Lung (tissue), 12 donors: ENCODE results near the gene EIF4G1. TPM values are rescaled to one million over a fixed set of nuclear protein-coding genes. Genes with fewer than 3 reads are reported as not detected.

Source experiments
- ATAC-seq: fragments of 200-7000 bp; cut with Tn5 transposase; one replicate; pipeline ENCODE4 v1.9.1; 2020; ENCODE audit warnings: moderate number of reproducible peaks; ENCODE audit not compliant: insufficient read depth, low FRiP score
- DNase-seq, 3 donors: peaks; one replicate each; pipeline ENCODE4 v3.0.0-alpha.2; 2013 to 2017
- H3K27ac ChIP-seq, 2 donors: one replicate each; pipeline ENCODE4 v1.5.1; 2013; ENCODE audit warnings: mild to moderate bottlenecking in 2 of 2, moderate library complexity in 2 of 2, control low read depth in 1 of 2, inconsistent platforms in 1 of 2, low read depth in 1 of 2, low read length in 1 of 2
- H3K27me3 ChIP-seq, 3 donors: one replicate each; pipeline ENCODE4 v1.5.1; 2013; ENCODE audit warnings: low read length in 2 of 3; ENCODE audit not compliant: control insufficient read depth in 3 of 3, insufficient read depth in 3 of 3
- H3K36me3 ChIP-seq, 4 donors: one replicate each; pipeline ENCODE4 v1.5.1; 2013; ENCODE audit warnings: low read length in 4 of 4, mild to moderate bottlenecking in 1 of 4, moderate library complexity in 1 of 4; ENCODE audit not compliant: control insufficient read depth in 4 of 4, insufficient read depth in 4 of 4
- H3K4me1 ChIP-seq, 5 donors: one replicate each; pipeline ENCODE4 v1.5.1; 2013; ENCODE audit warnings: low read length in 5 of 5, mild to moderate bottlenecking in 2 of 5, moderate library complexity in 1 of 5; ENCODE audit not compliant: control insufficient read depth in 5 of 5, insufficient read depth in 5 of 5
- H3K4me3 ChIP-seq: one replicate; pipeline ENCODE4 v1.5.1; 2013; ENCODE audit warnings: mild to moderate bottlenecking, control low read depth, moderate library complexity
- H3K9ac ChIP-seq, 2 donors: one replicate each; pipeline ENCODE4 v1.5.1; 2013; ENCODE audit warnings: low read length in 2 of 2, control low read depth in 1 of 2; ENCODE audit not compliant: insufficient read depth in 1 of 2
- H3K9me3 ChIP-seq, 4 donors: one replicate each; pipeline ENCODE4 v1.5.1; 2013; ENCODE audit warnings: low read length in 3 of 4, mild to moderate bottlenecking in 1 of 4, moderate library complexity in 1 of 4; ENCODE audit not compliant: control insufficient read depth in 4 of 4, insufficient read depth in 3 of 4
- WGBS, 2 donors: extraction: QIAGEN DNeasy Blood & Tissue Kit; methylation state at CpG; one replicate each; pipeline ENCODE4 v1.1.7; 2013; 5-methylcytosine and 5-hydroxymethylcytosine counted together
- polyA plus RNA-seq, 2 donors: library from polyadenylated mRNA; stranded (reverse); fragments of 200-250 nt; gene quantifications; one replicate each; pipeline ENCODE4 v1.2.1, GENCODE V29; 2013
- total RNA-seq, 2 donors: library from RNA; depleted of rRNA in 1 of 2; stranded (reverse); fragments of >200 nt in 1 of 2; gene quantifications; one replicate each; pipeline ENCODE4 v1.2.1, GENCODE V29; 2014 to 2021
- TF ChIP-seq, protein P1 (sequence below): IDR thresholded peaks from 2 replicates; pipeline ENCODE4 v1.5.1; 2012; ENCODE audit warnings: mild to moderate bottlenecking; ENCODE audit errors: control extremely low read depth, extremely low read depth
- donor health status: control.
- donor health status: control.
- donor health status: Bipolar disorder and iron deficiency.
- donor health status: healthy.
- donor health status: DM: yes; HTN: yes; CAD: no.

The EIF4G1 gene
- total and polyA plus RNA-seq, 4 donors = 201 to 419 (median 226) TPM

DNA sequence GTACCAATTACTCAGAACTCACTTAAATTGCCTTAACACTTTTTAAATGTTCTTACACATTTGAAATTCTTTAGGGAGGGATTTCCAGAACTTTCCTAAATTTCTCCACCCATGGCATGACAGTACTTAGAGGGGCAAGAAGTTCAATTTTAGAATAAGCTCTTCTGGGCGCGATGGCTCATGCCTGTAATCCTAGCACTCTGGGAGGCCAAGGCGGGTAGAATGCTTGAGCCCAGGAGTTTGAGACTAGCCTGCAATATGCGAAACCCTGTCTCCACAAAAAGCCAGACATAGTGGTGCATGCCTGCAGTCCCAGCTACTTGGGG is 33.6 kb downstream of the EIF4G1 start:
- H3K9me3 ChIP-seq = no peaks in the 10 kb centered on the region
- no peak overlapping the region for H3K4me3 ChIP-seq
- no peaks in the 10 kb centered on the region for H3K27me3 ChIP-seq
- H3K36me3 ChIP-seq = peaks cover 3 to 13% (median 10%) of the 10 kb centered on the region in 4 donors
- H3K4me1 ChIP-seq = peaks cover 0 to 41% (median 4%) of the 10 kb centered on the region in 5 donors
- WGBS, 2 donors = 87 to 93% methylated on average over 4 of the region's 4 CpGs
- ATAC-seq = no peak
- peak in 1 of 3 donors; percentile 43 for DNase-seq
- H3K9ac ChIP-seq = no peak overlapping the region
- TF ChIP-seq, protein P1, sequence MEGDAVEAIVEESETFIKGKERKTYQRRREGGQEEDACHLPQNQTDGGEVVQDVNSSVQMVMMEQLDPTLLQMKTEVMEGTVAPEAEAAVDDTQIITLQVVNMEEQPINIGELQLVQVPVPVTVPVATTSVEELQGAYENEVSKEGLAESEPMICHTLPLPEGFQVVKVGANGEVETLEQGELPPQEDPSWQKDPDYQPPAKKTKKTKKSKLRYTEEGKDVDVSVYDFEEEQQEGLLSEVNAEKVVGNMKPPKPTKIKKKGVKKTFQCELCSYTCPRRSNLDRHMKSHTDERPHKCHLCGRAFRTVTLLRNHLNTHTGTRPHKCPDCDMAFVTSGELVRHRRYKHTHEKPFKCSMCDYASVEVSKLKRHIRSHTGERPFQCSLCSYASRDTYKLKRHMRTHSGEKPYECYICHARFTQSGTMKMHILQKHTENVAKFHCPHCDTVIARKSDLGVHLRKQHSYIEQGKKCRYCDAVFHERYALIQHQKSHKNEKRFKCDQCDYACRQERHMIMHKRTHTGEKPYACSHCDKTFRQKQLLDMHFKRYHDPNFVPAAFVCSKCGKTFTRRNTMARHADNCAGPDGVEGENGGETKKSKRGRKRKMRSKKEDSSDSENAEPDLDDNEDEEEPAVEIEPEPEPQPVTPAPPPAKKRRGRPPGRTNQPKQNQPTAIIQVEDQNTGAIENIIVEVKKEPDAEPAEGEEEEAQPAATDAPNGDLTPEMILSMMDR = no peak
- H3K27ac ChIP-seq = no peak overlapping the region

DNA sequence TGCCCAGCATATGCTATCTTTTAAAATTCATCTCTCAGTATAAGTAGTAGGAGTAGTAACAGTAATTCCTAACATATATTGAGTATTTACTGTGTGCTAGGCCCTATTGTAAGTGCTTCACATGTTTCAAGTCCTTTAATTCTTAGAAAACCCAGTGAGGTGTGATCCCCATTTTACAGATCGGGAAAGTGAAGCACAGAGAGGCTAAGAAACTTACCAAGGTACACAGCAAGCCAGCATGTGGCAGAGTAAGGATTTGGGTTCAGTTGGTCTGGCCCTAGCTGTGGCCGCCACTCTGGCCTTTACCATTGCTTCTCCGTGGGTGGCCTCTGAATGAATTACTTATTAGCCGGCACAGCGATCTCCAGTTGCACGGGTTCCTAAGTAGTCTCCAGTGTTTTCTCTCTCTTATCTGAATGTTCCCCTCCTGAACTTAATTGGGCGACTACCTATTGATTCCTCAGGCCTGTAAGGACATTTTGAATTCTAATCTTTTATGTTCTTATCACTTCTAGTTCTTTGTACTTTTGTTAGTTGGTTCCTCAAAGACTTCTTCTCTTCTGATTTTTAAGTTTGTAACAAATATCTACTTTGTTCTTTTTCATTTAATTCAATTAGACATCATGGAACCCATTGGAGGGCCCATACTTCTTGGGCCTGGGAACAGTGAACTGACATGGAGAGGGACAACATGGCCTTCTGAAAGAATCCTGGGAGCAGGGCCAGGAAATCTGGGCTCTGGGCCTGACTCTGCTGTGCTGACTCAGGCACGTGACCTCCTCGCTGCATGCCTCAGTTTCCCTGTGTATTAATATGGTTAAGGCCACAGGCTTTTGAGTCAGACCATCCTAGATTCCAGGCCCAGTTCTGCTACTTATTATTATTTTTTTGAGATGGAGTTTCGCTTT is 35.4 kb downstream of the EIF4G1 start:
- no peak overlapping the region for H3K4me3 ChIP-seq
- H3K4me1 ChIP-seq = peaks cover 0 to 38% (median 6%) of the 10 kb centered on the region in 5 donors
- no peak overlapping the region for H3K9ac ChIP-seq
- TF ChIP-seq, protein P1 = no peak
- DNase-seq (no peak), ATAC-seq (no peak)
- no peak overlapping the region for H3K27ac ChIP-seq
- H3K27me3 ChIP-seq = no peaks in the 10 kb centered on the region
- H3K9me3 ChIP-seq = no peaks in the 10 kb centered on the region
- 91 to 93% methylated on average over 10 of the region's 10 CpGs for WGBS, 2 donors
- peaks cover 0 to 14% (median under 1%) of the 10 kb centered on the region in 4 donors for H3K36me3 ChIP-seq

DNA sequence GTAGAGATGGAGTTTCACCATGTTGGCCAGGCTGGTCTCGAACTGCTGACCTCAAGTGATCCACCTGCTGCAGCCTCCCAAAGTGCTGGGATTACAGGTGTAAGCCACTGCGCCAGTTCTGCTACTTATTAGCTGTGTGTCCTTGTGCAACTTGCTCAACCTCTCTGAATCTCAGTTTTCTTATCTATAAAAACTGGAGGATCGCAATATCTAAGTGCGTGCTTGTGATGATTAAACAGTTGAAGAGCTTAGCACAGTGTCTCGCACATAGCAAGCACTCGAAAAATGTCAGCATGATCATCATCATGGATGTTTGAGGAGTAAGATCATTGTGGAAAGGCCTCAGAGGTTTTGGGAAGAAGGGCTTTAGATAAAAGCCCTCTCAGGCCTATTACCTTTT is 36.2 kb downstream of the EIF4G1 start:
- WGBS, 2 donors = 89 to 90% methylated on average over 6 of the region's 6 CpGs
- Histone ChIP-seq H3K9me3 (no peaks in the 10 kb centered on the region), H3K9ac (no peak overlapping the region), H3K36me3 (peaks cover 0 to 14% (median 2%) of the 10 kb centered on the region in 4 donors), H3K27me3 (no peaks in the 10 kb centered on the region), H3K27ac (no peak overlapping the region), H3K4me1 (peaks cover 0 to 32% (median 4%) of the 10 kb centered on the region in 5 donors), H3K4me3 (no peak overlapping the region)
- DNase-seq = no peak
- TF ChIP-seq, protein P1 = no peak
- ATAC-seq = no peak
